Stomach (tissue), 4 donors: ENCODE results near the gene LRRC3C.

ENCODE experiments used
- POLR2A ChIP-seq, 4 donors: fragments of 450-650 bp; IDR thresholded peaks; one replicate each; pipeline ENCODE4 v1.6.1; 2016; ENCODE audit warnings: antibody characterized with exemption in 4 of 4, control low read depth in 2 of 4, mild to moderate bottlenecking in 1 of 4, moderate library complexity in 1 of 4
- POLR2AphosphoS5 ChIP-seq, 3 donors: sonication (generic); formaldehyde crosslinking; IDR thresholded peaks; one replicate each; pipeline ENCODE4 v1.6.1; 2016; ENCODE audit warnings: antibody characterized with exemption in 3 of 3
- TF ChIP-seq, protein P1 (sequence below), 7 experiments: fragments of 450-650 bp in 4 of 7; fragments of 200-600 bp in 3 of 7; sonication (generic) in 3 of 7; IDR thresholded peaks; one replicate each; pipeline ENCODE4 v1.5.1; 2016 to 2019; ENCODE audit warnings: antibody characterized with exemption in 7 of 7, control low read depth in 2 of 7, mild to moderate bottlenecking in 1 of 7

DNA sequence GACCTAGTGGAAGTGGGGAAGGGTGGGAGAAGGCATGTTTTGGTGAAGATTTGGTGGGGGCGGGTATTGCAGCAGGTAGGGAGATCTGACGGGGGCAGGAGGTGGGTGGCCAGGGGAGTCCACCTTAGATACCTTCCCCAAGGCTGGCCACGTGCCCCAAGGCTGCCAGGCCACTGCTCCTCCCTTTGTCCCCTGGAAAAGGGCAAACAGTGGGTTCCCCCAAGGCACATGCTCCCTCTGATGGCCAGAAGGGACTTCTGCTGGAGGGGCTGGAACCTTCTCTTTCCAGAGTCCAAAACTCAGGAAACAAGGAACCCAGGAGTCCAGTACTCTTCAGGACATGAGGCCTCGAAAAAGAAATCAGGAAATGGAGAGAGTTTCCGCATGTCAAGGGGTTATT is 46.9 kb downstream of the LRRC3C start:
- TF ChIP-seq, protein P1, sequence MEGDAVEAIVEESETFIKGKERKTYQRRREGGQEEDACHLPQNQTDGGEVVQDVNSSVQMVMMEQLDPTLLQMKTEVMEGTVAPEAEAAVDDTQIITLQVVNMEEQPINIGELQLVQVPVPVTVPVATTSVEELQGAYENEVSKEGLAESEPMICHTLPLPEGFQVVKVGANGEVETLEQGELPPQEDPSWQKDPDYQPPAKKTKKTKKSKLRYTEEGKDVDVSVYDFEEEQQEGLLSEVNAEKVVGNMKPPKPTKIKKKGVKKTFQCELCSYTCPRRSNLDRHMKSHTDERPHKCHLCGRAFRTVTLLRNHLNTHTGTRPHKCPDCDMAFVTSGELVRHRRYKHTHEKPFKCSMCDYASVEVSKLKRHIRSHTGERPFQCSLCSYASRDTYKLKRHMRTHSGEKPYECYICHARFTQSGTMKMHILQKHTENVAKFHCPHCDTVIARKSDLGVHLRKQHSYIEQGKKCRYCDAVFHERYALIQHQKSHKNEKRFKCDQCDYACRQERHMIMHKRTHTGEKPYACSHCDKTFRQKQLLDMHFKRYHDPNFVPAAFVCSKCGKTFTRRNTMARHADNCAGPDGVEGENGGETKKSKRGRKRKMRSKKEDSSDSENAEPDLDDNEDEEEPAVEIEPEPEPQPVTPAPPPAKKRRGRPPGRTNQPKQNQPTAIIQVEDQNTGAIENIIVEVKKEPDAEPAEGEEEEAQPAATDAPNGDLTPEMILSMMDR (IDR thresholded peaks at IDR 0.05): no peak
- TF ChIP-seq POLR2A (IDR thresholded peaks at IDR 0.05): no peak
- TF ChIP-seq POLR2AphosphoS5 (IDR thresholded peaks at IDR 0.05): no peak
